Vagina (tissue), 2 donors: ENCODE data around the gene ACVRL1. TPM values are rescaled to one million over a fixed set of nuclear protein-coding genes. Genes with fewer than 3 reads are reported as not detected.
"Not testable (repeated sequence)": the region's sequence is repeated elsewhere in the genome, so short reads cannot be mapped to it uniquely, and the experiment has no call there.

Source experiments
- DNase-seq, 2 donors: peaks; one replicate each; pipeline ENCODE4 v3.0.0-alpha.2; 2017; ENCODE audit errors: extremely low spot score in 2 of 2
- H3K27ac ChIP-seq: fragments of 200-600 bp; sonication (generic); one replicate; pipeline ENCODE4 v1.5.1; 2019
- H3K27me3 ChIP-seq: fragments of 200-600 bp; sonication (generic); one replicate; pipeline ENCODE4 v1.5.1; 2019
- H3K36me3 ChIP-seq, 2 donors: fragments of 200-600 bp; sonication (generic); one replicate each; pipeline ENCODE4 v1.5.1; 2017 to 2019
- H3K4me1 ChIP-seq: fragments of 200-600 bp; sonication (generic); one replicate; pipeline ENCODE4 v1.5.1; 2019
- H3K4me3 ChIP-seq, 2 donors: fragments of 200-600 bp; sonication (generic); 1 replicate in 1 of 2; 2 replicates in 1 of 2; pipeline ENCODE4 v1.5.1; 2016 to 2019
- H3K9me3 ChIP-seq: fragments of 200-600 bp; sonication (generic); one replicate; pipeline ENCODE4 v1.5.1; 2019
- CTCF ChIP-seq, 3 experiments: fragments of 450-650 bp in 2 of 3; fragments of 200-600 bp in 1 of 3; sonication (generic) in 1 of 3; IDR thresholded peaks; one replicate each; pipeline ENCODE4 v1.5.1; 2017 to 2019; ENCODE audit warnings: antibody characterized with exemption in 3 of 3, mild to moderate bottlenecking in 2 of 3, moderate library complexity in 2 of 3
- POLR2A ChIP-seq, 2 donors: fragments of 450-650 bp; IDR thresholded peaks; one replicate each; pipeline ENCODE4 v1.6.1; 2017; ENCODE audit warnings: antibody characterized with exemption in 2 of 2, mild to moderate bottlenecking in 2 of 2, moderate library complexity in 2 of 2
- POLR2AphosphoS5 ChIP-seq, 2 donors: sonication (generic); formaldehyde crosslinking; IDR thresholded peaks; one replicate each; pipeline ENCODE4 v1.9.0; 2017; ENCODE audit warnings: antibody characterized with exemption in 2 of 2, mild to moderate bottlenecking in 2 of 2, low read depth in 1 of 2; ENCODE audit not compliant: insufficient read depth in 1 of 2
- intact Hi-C: fragments of 100-400 bp; cut with DNase I; formaldehyde crosslinking; loops from one replicate; pipeline ENCODE4 v1.15.1; 2023
- total RNA-seq: library from RNA; depleted of rRNA; stranded (reverse); fragments of >200 nt; gene quantifications from one replicate; pipeline ENCODE4 v1.2.3, GENCODE V29; 2016

Gene ACVRL1
- total RNA-seq, 1 donor from 2014 or later = 115 TPM

- Histone ChIP-seq H3K4me3 (no peak overlapping the region), H3K4me1 (peaks cover 18% of the 10 kb centered on the region), H3K36me3 (no peaks in the 10 kb centered on the region), H3K27ac (peak overlapping the region; percentile 76), H3K9me3 (no peaks in the 10 kb centered on the region), H3K27me3 (no peaks in the 10 kb centered on the region)
- TF ChIP-seq POLR2AphosphoS5 (IDR thresholded peaks at IDR 0.05; ENCODE audit: insufficient read depth in 1 of 2, low read depth in 1 of 2) (peak in 1 of 2 donors; percentile 35), CTCF (IDR thresholded peaks at IDR 0.05) (no peak)
- intact Hi-C loops = no loop called here
- DNase-seq = no peak
Measured at GRCh38 chr12:51884676-51885229, 22.6 kb upstream of the ACVRL1 start.

- H3K9me3 ChIP-seq, H3K36me3 ChIP-seq, H3K27me3 ChIP-seq, intact Hi-C loops, DNase-seq, H3K4me3 ChIP-seq: not testable (repeated sequence)
- Histone ChIP-seq H3K27ac (peak overlapping the region; percentile 76), H3K4me1 (peaks cover 18% of the 10 kb centered on the region)
Measured at GRCh38 chr12:51885294-51886020, 21.8 kb upstream of the ACVRL1 start.

GRCh38 chr12:51886021-51886710, 21.1 kb upstream of the ACVRL1 start:
- intact Hi-C loops = no loop called here
- Histone ChIP-seq H3K9me3 (no peaks in the 10 kb centered on the region), H3K27ac (peak overlapping the region; percentile 76), H3K4me1 (peaks cover 18% of the 10 kb centered on the region), H3K4me3 (no peak overlapping the region), H3K36me3 (no peaks in the 10 kb centered on the region), H3K27me3 (no peaks in the 10 kb centered on the region)
- DNase-seq = peak in 1 of 2 donors; percentile 98
- TF ChIP-seq CTCF (IDR thresholded peaks at IDR 0.05) (no peak), POLR2A (IDR thresholded peaks at IDR 0.05) (no peak), POLR2AphosphoS5 (IDR thresholded peaks at IDR 0.05; ENCODE audit: insufficient read depth in 1 of 2, low read depth in 1 of 2) (peak; percentile 46 to 99)

GRCh38 chr12:51887476-51888315, 19.6 kb upstream of the ACVRL1 start, which contains the start of gene ANKRD33:
Gene ANKRD33, plus strand, starts transcription at chr12:51888103. Its CDS starts 84 bp downstream, at chr12:51888187.
- no peak for DNase-seq
- no peak within 1 kb of the TSS for H3K4me3 ChIP-seq
- H3K27ac ChIP-seq = no peak within 1 kb of the TSS

GRCh38 chr12:51888316-51889215, 18.7 kb upstream of the ACVRL1 start:
- H3K4me3 ChIP-seq = no peak overlapping the region
- no peak overlapping the region for H3K27ac ChIP-seq
- intact Hi-C loops = no loop called here
- H3K4me1 ChIP-seq = peaks cover 18% of the 10 kb centered on the region
- TF ChIP-seq POLR2AphosphoS5 (IDR thresholded peaks at IDR 0.05; ENCODE audit: insufficient read depth in 1 of 2, low read depth in 1 of 2) = no peak
- no peak for TF ChIP-seq POLR2A (IDR thresholded peaks at IDR 0.05)
- no peak for TF ChIP-seq CTCF (IDR thresholded peaks at IDR 0.05)
- DNase-seq = no peak
- no peaks in the 10 kb centered on the region for H3K9me3 ChIP-seq
- no peaks in the 10 kb centered on the region for H3K36me3 ChIP-seq
- no peaks in the 10 kb centered on the region for H3K27me3 ChIP-seq

More at GRCh38 chr12:51887476-51888315, 19.6 kb upstream of the ACVRL1 start, which contains the start of gene ANKRD33:
- TF ChIP-seq POLR2AphosphoS5 (IDR thresholded peaks at IDR 0.05; ENCODE audit: insufficient read depth in 1 of 2, low read depth in 1 of 2) (peak in 1 of 2 donors; percentile 41), POLR2A (IDR thresholded peaks at IDR 0.05) (no peak)
- Histone ChIP-seq H3K36me3 (no peaks in the 10 kb centered on the region), H3K27me3 (no peaks in the 10 kb centered on the region), H3K9me3 (no peaks in the 10 kb centered on the region), H3K4me1 (peaks cover 18% of the 10 kb centered on the region)
- intact Hi-C loops = no loop called here
